ENCODE results near the gene ANAPC5. TPM values are rescaled to one million over a fixed set of nuclear protein-coding genes. Genes with fewer than 3 reads are reported as not detected.
"Not testable (repeated sequence)": the region's sequence is repeated elsewhere in the genome, so short reads cannot be mapped to it uniquely, and the experiment has no call there.

The ANAPC5 gene, protein sequence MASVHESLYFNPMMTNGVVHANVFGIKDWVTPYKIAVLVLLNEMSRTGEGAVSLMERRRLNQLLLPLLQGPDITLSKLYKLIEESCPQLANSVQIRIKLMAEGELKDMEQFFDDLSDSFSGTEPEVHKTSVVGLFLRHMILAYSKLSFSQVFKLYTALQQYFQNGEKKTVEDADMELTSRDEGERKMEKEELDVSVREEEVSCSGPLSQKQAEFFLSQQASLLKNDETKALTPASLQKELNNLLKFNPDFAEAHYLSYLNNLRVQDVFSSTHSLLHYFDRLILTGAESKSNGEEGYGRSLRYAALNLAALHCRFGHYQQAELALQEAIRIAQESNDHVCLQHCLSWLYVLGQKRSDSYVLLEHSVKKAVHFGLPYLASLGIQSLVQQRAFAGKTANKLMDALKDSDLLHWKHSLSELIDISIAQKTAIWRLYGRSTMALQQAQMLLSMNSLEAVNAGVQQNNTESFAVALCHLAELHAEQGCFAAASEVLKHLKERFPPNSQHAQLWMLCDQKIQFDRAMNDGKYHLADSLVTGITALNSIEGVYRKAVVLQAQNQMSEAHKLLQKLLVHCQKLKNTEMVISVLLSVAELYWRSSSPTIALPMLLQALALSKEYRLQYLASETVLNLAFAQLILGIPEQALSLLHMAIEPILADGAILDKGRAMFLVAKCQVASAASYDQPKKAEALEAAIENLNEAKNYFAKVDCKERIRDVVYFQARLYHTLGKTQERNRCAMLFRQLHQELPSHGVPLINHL
- total RNA-seq = 57.4 TPM
- long read RNA-seq, transcript ANAPC5-218 (17 exons, 2,400 nt) = minor isoform, 26 of 228 reads
- long read RNA-seq, transcript ANAPC5-201 (17 exons, 2,513 nt) = major isoform, 178 of 228 reads
- long read RNA-seq, partial matches to known transcripts = 10 of 228 reads
- long read RNA-seq, other reads (novel, unspliced or antisense) = 12 of 228 reads

DNA sequence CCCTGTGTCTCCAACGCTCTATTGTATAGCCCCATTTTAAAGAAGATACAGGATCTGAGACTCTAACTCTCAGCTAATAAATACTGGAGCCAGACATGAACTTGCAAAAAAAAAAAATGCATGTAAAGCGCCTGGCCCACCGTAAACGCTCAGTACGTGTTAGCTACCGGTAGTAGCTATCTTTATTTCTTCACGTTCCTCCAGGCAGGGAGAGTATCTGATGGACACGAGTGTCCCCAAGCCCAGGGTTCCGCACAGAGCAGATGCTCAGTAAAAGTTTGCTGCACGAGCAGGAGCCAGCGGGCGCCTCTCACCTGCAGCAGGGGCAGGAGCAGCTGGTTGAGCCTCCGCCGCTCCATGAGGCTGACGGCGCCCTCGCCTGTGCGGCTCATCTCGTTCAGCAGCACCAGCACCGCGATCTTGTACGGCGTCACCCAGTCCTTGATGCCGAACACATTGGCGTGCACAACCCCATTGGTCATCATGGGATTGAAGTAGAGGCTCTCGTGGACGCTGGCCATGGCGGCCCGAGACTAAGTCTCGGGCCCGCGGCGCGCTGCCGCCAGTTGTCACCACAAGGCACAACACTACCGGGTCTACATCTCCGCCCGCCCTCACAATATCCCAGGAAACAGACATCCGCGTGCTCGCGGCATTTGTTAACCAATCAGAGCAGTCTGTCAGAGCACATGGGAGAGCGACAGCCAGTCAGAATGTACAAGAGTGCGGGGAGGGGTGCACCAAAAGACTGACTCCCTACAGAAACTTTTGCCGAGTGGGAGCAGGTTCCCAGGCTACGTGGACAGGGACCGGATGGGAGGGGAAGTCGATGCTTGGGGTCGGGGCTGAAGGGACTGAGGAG lies at the start of gene ANAPC5:
ANAPC5 (minus strand) TSS at position 592 of the 862 bp plus-strand sequence; CDS start at position 521, 71 bp downstream.
- peak; percentile 100 for ATAC-seq (ENCODE audit: poor library complexity)
- intact Hi-C loops (cut with DNase I) = no loop called here
- DNase-seq = peak; percentile 96

DNA sequence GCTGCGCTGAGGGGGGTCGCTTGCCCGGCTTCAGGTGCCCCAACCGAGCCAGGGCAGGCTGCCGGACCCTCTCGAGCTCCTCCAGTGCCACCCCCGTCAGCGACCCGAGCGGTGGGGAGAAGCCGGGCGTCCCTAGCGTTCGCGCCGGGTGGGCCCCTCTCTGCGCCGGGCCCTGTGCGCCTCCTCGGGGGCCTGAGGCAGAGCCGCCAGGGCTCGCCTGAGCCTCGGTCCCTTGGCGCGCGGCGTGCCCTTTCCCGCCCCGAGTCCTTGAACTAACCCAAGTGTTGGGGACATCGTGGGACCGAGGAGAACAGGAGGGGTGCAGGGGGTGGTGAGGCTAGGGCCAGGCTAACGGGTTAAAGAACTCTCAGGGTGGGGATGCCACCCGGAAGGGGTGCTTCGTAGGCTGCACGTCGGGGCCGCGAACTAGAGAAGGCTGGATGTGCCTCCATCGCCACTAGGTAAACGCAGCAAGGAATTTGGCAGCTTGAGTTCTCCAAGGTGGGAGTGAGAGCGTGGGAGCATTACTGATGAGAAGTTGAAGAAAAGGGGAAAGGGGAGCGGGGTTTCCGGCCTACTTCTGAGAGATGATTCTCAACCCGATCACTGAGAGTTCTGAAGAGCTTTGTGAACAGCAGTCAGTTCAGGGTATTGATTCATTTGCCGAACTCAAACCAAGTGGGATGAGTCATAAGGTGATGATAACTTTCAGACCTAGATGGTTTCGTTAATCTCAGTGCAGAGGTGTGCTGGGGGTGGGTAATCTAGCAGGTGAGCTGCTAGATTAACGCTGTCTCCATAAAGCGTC lies 48.3 kb upstream of the ANAPC5 start:
- intact Hi-C loops (cut with DNase I) = no loop called here
- ATAC-seq (ENCODE audit: poor library complexity) (peak; percentile 67), DNase-seq (peak; percentile 56)

DNA sequence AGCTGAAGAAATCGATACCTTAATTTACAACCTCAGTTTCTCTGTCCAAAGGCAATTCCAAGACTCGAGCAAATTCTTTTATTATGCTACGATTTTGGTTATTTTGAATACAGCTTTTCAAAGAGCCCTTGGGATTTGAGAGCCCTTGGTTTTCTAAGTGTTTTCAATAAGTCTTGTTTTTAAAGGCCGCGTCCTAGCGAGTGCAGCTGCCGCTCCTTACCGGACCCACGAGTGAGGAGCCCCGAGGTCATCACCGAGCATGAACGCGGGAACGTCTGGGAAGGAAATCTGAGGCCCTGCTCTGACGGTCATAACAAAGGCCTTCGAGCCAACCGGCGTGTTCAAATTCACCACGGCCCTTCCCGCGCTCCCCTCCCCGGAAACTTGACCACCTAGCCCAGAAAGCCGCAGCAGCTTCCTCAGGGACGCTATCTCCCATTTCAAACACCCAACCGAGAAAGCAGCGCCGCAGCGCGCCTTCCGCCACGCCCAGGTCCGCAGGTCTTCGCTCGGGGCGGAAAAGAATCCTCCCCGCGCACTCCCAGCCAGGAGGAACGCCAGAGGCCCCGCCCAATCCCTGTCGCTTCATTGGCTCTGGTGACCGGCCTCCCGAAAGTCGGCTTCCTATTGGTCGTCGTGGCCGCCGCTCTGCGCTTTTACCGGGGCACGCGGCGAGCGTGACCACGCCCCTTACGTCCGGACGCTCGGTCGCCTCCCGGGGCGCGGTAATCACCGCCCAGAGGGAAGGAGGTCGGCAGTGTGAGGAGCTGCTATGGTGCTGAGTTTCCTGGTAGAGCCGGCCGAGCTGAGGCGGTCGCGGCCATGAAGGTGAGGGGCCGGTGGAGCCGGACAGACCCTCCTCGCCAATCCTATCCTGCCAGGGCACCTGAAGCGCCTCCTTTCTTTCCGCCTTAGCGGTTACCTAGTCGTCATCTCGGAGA lies 47.5 kb upstream of the ANAPC5 start, which contains the start of gene RNF34:
RNF34 (plus strand) TSS at position 728 of the 941 bp plus-strand sequence; CDS start at position 823, 95 bp downstream.
- DNase-seq (peak; percentile 100), ATAC-seq (ENCODE audit: poor library complexity) (peak; percentile 99)
- intact Hi-C loops (cut with DNase I) = no loop called here

DNA sequence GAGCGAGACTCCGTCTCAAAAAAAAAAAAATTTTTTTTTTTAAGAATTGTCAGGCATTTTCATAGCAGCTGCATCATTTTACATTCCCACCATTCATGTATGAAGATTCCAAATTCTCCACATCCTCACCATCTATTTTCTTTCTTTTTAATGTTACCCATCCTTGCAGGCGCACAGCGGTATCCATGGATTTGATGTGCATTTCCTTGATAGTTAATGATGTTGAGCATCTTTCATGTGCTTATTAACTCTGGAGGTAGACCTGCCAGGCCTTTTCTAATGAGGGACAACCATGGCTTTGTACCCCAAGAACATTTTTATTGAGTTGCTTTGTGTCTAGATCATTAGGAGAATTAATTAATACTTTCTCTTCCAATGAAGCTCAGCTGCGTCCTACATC lies 46.1 kb upstream of the ANAPC5 start:
- DNase-seq (no peak), ATAC-seq (ENCODE audit: poor library complexity) (no peak)
- intact Hi-C loops (cut with DNase I) = no loop called here

DNA sequence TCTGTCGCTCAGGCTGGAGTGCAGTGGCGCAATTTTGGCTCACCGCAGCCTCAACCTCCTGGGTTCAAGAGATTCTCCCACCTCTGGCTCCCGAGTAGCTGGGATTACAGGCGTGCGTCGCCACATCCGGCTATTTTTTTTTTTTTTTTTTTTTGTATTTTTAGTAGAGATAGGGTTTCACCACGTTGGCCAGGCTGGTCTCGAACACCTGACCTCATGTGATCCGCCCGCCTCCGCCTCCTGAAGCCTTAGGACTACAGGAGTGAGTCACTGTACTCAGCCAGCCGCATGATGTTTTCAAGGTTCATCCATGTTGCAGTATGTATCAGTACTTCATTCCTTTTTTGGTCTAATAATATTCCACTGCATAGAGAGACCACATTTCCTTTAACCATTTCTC lies 45.3 kb upstream of the ANAPC5 start:
- DNase-seq = no peak
- ATAC-seq (ENCODE audit: poor library complexity) = no peak
- intact Hi-C loops (cut with DNase I) = no loop called here

DNA sequence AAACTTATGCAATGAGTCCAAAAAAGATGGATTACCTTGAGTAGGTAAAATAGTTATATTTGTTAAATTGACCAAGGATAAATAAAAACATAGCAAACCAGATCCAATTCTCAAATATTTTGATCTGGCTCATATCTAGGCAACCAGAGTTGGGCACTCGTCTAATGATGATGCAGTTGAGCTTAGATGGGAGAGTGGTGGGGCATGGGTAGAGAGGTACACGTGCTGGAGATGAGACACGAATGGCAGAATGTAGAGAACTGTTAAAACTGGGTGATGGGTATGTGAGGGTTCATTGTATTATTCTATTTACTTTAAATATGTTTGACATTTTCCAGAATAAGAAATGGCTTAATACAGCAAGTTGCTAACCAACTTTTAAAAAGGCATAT lies 40.1 kb upstream of the ANAPC5 start:
- intact Hi-C loops (cut with DNase I) = no loop called here
- DNase-seq (no peak), ATAC-seq (ENCODE audit: poor library complexity) (no peak)

DNA sequence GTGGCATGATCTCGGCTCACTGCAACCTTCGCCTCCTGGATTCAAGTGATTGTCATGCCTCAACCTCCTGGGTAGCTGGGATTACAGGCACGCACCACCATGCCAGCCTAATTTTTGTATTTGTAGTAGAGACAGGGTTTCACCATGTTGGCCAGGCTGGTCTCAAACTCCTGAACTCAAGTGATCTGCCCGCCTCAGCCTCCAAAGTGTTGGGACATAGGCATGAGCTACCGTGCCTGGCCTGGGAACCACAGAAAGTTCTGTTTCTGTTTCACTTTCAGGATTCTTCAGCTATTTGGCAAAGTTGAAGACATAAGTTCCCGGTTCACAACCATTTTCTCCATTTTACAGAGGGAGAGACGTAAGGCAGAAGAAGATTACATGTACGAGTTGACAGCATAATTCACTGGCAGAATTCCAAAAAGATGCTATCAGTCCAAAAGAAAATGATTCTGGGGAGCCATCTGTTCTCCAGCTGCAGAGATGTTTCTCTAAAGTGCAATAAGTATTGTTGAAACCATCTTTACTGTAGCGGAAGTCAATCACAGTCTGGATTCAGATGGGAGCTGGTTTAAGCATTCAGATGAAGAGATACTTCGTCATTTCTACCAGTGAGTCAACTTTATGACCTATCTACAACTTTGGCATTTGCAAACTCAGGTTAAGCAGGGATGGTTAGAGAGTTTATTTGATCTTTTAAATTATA lies 39.6 kb upstream of the ANAPC5 start:
- intact Hi-C loops (cut with DNase I) = no loop called here
- ATAC-seq (ENCODE audit: poor library complexity) (peak; percentile 53), DNase-seq (no peak)

DNA sequence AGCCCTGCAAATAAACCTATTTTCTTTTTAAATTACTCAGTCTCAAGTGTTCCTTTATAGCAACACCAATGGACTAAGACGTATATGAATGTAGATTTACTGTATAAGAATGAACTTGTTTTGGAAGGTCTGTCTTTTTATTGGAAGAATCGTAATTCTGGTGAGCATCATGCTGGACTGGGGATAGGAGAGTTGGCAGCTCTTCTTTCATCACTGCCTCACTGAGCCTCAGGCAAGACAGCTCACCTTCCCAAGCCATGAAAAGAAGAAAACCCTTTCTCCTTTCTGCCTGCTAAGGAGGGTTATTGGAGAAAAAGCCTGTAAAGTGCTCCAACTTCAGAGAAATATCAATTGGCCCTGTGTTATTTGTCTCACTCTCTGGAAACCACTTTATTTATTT lies 38.6 kb upstream of the ANAPC5 start:
- ATAC-seq (ENCODE audit: poor library complexity) (no peak), DNase-seq (no peak)
- intact Hi-C loops (cut with DNase I) = no loop called here

DNA sequence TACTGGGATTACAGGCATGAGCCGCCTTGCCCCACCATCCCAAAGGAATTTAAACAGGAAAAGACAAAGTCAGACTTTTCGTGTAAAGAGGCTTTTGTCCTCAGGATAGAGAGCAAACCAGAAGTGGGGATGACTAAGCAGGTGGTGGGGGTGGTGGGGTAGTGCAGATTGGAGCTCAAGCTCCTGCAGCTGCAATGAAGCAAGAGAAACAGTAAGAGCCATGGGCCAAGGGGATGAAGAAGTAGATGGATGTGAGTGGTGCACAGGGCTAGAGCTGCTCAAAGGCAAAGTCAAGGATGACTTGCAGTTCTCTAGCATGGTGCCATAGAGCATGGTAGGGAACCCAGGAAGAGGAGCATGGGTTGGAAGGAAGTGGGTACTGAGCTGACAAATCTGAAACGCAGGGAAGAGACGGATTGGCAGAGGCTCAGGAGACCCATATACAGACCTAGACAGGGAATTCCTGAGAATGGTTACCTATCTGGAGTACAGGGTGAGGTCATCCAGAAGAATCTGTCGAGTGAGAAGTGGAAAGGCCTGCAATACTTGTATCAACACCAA lies 36.3 kb upstream of the ANAPC5 start:
- ATAC-seq (ENCODE audit: poor library complexity) = no peak
- no peak for DNase-seq
- intact Hi-C loops (cut with DNase I) = no loop called here

DNA sequence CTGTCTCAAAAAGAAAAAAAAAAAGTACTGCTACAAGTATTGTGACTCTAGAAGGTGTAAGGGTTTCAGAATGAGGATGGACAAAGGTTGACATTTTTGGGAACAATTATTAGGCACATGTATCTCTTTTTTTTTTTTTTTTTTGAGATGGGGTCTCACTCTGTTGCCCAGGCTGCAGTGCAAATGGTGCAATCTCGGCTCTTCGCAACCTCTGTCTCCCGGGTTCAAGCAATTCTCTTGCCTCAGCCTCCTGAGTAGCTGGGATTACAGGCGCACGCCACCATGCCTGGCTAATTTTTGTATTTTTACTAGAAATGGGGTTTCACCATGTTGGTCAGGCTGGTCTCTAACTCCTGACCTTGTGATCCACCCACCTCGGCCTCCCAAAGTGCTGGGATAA lies 32.7 kb upstream of the ANAPC5 start:
- ATAC-seq (ENCODE audit: poor library complexity); intact Hi-C loops (cut with DNase I); DNase-seq: not testable (repeated sequence)

DNA sequence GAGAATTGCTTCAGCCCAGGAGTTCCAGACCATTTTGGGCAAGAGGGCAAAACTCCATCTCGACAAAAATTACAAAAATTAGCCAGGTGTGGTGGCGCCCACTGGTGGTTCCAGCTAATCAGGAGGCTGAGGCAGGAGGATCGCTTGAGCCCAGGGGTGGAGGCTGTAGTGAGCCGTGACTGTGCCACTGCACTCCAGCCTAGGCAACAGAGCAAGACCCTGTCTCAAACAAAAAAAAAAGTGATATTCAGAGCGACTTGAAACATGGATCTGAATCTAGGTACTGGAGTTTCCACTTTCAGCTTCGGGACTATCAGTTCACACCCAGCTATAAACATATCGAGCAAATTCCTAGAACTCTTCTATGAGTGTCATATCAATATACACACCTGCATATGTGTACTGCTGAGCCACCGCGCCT lies 31.4 kb upstream of the ANAPC5 start:
- DNase-seq (no peak), ATAC-seq (ENCODE audit: poor library complexity) (no peak)
- intact Hi-C loops (cut with DNase I) = no loop called here

DNA sequence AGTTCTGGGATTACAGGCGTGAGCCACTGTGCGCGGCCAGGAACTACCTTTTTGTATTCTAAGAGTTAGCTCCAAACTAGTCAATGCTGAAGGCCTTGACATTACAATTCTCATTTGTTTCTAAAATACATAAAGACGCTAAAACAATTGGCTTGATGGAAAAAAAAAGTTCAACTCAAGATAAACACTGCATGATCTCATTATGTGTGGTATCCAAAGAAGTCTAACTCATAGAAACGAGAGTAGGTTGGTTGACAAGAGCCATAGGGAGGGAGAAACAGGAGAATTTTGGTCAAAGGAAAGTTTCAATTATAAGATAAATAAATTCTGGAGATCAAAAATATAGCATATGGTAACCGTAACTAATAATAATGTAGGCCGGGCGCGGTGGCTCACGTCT lies 27.7 kb upstream of the ANAPC5 start:
- intact Hi-C loops (cut with DNase I) = no loop called here
- no peak for ATAC-seq (ENCODE audit: poor library complexity)

DNA sequence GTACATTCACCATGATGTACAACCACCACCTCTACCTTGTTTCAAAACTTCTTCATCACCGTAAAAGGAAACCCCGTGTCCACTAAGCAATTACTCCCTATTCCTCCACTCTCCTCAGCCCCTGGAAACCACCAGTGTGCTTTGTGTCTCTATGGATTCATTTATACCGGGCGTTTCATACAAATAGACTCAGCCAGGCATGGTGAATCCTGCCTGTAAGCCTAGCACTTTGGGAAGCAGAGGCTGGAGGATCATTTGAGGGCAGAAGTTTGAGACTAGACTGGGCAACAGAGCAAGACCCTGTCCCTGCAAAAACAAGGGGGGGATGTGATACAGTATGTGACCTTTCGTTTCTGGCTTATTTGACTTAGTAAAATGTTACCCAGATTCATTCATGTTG lies 26.5 kb upstream of the ANAPC5 start:
- intact Hi-C loops (cut with DNase I) = no loop called here
- no peak for ATAC-seq (ENCODE audit: poor library complexity)
- no peak for DNase-seq

More for the DNA sequence above, 27.7 kb upstream of the ANAPC5 start:
- no peak for DNase-seq

DNA sequence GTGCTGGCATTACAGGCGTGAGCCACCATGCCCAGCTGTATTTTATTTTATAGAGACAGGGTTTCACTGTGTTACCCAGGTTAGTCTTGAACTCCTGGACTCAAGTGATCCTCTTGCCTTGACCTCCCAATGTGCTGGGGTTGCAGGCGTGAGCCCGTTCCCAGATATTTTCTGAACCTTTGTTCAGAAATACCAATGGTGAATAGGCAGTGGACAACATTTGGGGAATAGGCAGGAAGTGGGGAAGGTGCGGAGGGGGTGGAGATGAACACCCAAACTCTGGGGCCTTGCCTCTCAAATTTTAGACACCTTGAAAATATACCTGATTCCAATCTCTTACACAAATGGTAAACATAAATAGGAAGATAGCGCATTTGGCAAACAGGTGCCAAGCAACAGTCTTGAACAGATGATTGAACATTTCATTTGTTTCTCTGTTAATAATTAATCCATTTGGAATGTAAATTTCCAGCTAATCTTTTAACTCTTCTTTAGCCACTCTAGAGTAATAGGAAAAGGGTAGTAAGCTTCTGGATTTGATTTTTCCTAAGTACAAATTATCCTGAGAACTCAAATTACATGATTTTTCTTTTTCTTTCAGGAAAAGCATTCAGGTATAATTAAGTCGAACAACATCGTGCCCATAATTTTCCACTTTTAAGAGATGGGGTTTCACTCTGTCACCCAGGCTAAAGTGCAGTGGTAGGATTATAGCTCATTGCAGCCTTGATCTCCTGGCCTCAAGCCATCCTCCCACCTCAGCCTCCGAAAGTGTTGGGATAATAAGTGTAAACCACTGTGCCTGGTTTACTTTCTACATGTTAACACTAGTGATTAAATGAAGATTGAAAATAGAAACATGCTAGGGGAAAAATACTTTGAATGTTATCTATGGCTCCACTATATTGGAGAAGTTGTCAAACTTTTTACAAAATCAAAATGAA lies 24.8 kb upstream of the ANAPC5 start:
- DNase-seq (no peak), ATAC-seq (ENCODE audit: poor library complexity) (no peak)
- intact Hi-C loops (cut with DNase I) = no loop called here

All from Right ventricle myocardium superior (tissue), 1 donor.